HG03442 (cell line): ENCODE results near the gene PRELID1.
"Not testable (repeated sequence)": the region's sequence is repeated elsewhere in the genome, so short reads cannot be mapped to it uniquely, and the experiment has no call there.

ENCODE experiments used
- ATAC-seq: cut with Tn5 transposase; IDR thresholded peaks from one replicate; pipeline ENCODE4 v1.9.1; 2021; ENCODE audit warnings: mild to moderate bottlenecking, moderate library complexity; ENCODE audit not compliant: unreplicated experiment

Gene PRELID1

GRCh38 chr5:177299697-177300096 lies 3.9 kb upstream of the PRELID1 start:
- no peak for ATAC-seq

DNA sequence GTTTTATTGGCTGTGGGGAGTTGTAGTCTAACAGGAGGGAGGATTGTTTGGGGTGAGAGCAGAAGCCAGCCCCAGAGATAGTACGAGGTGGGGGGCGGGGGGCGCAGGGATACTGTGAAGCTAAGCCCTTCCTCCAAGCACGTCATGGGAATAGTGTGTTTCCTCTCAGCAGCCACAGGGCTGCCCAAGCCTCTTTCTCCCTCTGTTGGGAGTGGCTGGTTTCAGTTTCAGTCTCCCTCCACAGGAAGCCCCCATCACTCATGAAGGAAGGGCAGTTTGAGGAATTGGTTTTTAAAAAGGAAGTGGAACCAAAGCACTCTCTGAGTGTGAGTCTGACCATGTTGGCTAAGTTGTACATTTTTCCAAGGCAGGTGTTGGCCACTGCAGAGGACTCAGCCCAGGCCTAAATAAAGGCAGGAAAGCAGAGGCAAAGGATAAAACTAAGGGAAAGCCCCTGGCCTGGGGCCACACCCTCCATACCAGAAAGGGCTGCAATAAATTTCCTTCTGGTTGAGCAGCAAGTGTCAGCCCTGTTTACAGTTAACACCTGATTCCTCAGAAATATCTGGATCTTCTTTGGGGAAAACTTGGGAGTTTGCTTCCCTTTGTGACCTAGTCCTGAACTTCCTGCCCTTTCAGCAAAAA lies 3.2 kb upstream of the PRELID1 start:
- peak; percentile 35 for ATAC-seq

GRCh38 chr5:177300951-177301350 lies 2.6 kb upstream of the PRELID1 start:
- no peak for ATAC-seq

- ATAC-seq = no peak
These were observed 2.0 kb upstream of the PRELID1 start for GRCh38 chr5:177301503-177302165.

GRCh38 chr5:177302354-177303110 lies 1.1 kb upstream of the PRELID1 start:
- no peak for ATAC-seq

DNA sequence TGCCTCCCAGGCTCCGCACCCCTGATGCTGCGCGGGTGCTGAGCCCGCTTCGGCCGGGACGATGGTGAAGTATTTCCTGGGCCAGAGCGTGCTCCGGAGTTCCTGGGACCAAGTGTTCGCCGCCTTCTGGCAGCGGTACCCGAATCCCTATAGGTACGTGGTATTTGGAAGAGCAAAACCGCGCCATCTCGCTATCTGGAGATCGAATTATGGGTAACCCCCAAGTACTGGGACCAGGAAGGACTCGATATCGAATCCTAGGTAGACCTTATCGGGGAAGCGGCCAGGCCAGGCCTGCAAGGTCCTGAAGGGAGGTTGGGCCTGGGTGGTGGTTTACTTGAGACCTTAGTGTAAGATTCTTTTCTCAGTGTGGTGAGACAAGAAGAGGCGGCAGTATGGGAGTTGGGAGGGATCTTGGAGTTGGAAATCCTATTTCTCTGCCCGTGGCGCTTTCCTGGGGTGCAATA lies 359 bp downstream of the PRELID1 start:
- ATAC-seq = no peak

GRCh38 chr5:177304392-177305119 lies 957 bp downstream of the PRELID1 start:
- ATAC-seq = no peak

- ATAC-seq = not testable (repeated sequence)
These were observed 2.6 kb downstream of the PRELID1 start for GRCh38 chr5:177306103-177306640.

- no peak for ATAC-seq
These were observed 3.3 kb downstream of the PRELID1 start for GRCh38 chr5:177306674-177307543.

DNA sequence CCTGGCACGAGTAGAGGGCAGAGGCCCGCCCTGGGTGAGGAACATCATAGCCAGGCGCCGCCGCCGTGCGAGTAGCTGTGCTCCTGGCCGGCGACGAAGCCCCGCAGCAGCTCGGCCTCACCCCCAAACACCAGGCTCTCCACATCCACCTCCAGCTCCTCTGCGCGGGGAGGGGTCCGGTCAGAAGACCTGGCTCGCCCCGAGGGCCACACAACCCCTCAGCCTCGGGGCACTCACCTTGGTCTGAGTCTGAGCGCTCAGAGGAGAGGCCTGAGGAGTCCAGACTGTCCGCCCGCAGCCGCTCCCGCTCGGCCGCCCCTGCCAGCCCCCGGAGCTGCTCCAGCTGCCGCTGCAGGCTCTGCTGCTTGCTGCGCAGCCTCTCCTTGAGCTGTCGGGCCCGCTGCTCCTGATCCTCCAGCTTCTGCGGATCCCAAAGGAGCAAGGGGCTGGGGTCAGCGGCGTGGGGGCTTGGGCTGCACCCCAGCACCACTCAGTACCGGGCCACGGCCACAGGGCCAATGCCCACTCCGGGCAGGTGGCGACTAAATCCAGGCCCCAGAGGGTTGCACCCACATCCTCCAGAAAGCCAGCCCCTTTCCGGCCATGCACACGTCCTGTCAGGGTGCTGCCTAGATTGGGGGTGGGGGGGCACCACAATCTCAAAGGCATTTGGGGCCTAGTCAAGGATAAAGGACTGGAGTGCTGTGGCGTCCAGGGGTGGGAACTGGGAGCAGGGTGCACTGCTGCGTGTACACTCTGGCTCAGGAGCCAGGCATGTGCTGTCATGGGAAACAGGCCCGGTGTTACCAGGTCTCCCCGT lies 4.2 kb downstream of the PRELID1 start:
- no peak for ATAC-seq

DNA sequence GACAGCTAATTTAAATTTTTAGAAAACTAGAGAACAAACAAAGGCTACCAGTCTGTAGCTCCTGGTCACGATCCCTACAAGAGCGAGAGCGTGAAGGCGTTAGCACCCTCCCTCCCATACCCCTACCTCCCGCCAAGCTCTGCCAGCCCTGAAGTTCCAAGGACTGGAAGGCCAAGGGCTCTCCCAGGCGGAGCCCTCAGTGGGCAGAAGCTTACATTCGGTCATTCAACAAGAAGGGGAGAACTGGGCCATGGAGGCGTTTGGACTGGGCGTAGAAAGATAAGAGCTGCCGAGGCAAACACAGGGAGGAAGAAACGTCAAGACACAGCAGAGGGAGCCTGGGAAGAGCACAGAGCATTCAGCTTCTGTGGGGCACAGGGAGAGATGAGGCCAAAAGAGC lies 5.1 kb downstream of the PRELID1 start:
- ATAC-seq = no peak

DNA sequence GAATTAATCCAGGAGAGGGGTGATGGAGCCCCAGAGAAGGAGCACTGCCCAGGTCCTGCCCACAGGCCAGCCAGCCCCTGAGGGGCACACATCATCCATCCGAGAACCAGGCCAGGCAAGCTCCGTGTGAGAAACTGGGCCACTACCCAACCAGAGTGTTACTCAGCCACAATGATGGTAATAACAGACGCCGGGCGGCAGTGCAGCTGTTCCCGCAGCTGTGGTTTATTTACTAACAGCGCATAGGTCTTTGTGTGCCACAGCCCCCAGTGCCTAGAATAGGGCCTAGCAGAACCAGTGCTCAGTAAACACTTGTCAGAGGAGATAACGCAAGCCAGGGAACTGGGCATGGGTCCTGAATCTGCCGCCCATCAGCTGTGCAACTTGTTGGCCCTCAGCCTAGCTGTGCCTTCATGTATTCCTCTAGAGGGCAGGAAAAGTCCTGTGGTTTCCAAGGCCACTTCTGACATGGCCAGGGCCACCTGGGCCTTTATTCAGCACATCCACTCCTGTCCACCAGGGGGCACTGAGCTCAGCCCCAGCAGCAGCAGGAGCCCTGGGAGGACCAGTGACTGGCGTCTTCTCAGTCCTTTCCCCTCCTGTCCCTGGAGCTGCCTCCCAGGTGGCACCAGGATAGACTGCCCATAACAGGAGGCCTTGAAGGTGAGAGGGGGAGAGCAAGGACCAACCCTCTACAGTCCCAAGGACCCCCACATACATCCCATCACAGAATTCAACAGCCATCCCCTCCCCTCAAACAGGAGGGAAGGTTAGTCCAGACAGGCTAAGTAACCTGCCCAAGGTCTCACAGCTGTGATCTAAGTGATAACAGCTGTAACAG lies 6.0 kb downstream of the PRELID1 start:
- ATAC-seq = no peak

DNA sequence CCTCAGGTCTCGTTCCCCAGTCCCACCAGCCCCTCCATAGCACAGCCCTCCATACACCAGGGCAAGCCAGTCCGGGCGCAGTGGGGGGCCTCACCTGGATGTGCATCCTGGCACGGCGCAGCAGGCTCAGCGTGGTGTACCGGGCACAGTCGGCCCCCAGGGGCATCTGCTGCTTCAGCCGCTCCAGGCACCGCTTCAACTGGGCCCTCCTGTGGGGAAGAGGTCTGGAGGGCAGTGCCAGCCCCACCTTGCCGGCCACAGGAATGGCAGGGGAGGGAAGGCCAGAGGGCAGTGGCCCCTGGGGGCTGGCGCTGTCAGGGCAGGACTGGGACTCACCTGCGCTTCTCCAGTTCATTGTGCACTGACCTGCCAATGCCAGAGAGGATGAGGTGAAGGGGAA lies 6.7 kb downstream of the PRELID1 start:
- ATAC-seq = no peak

DNA sequence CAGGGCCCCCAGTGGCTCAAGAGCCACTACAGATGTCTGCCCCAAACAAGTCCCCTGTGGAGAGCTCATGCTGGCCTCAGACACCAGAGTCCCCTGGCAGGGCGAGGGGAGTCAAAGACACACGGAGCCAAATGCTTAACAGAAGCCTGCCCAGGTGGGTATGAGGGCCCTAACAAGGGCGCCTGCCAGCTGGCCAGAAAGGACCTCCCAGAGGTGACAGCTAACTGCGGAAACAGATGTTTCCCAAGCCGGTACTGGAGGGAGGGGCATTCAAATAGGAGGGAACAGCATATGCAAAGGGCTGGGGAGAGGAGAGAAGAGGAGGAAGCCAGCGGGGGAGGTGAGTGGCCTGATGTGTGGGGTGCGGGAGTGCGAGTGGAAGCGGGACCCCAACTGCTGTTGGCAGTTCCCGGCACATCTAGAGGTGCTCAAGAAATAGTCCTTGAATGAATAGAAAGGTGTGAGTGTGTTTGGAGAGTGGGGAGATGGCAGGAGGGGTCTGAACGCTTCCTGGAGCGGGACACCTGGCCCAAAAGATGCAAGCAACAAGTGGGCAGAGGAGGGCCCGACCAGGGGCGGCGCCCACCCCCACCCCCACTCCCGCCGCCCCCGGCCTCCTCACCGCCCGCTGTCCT lies 7.3 kb downstream of the PRELID1 start:
- no peak for ATAC-seq

DNA sequence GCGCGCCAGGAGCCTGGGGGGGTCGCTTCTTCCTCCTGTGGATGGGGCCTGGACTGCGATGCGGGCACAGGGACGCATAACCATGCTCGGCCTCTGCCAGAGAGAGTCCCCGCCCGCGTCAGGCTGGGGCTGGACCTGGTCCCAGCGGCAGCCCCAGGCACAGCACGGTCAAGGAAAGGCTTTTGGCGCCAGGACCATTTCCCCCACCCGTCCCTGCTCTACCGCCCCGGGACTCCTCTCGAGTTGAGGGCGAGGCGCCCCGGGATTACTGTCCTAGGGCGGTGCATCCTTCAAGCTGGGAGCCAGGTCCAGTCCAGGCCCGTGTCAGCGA lies 7.8 kb downstream of the PRELID1 start:
- ATAC-seq = no peak

DNA sequence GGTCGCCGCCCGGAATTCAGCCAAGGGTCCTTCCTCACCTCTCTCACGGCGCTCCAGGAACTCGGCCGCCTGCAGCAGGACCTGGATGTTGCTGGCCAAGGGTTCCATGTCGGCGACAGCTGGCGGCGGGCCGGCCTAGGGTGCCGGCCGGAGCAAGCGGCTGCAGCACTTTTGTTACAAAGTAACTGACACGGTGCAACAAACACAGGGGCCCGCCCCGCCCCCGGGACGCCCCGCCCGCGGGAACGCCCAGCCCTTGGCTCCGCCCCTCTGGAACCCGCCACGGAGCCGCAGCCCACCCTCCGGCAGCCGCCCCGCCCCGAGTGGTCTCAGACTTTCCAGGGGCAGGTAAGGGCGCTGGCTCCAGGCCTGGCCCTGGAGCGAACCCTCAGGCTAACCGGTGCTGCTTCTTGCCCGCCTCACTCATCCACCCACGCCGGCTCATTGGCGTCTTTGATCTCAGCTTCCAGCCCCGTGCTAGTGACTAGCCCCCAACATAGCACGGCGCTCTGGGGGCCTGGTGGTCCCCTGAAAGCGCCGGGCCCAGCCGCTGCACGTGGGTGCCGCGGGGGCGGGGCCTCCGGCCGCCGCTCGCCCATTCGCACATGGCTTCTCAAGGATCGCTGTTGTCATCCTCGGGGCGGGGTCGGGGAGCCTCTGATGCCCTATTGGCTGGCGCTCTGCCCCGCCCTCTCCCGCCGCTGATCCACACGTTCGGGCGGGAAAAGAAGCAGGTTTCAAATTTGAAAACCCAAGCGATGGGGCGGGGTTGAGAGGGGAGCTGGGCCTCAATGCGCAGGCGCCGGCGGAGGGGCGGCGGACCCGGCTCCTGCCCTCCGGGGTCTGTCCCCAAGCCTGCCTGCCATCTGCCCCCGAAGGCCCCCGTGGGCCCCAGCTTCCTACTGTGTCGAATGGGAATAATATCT lies 8.4 kb downstream of the PRELID1 start, which contains the start of gene MXD3:
Gene MXD3 (minus strand): TSS at position 176 of the 926 bp plus-strand sequence. CDS start 68 bp downstream, at position 108.
- peak; percentile 76 for ATAC-seq
